AG10803 (cell line): ENCODE results near the gene CIITA.
A peak's percentile ranks its signal among the peaks of the same experiment; 100 is the strongest.

Experiments used
- DNase-seq: peaks from one replicate; pipeline ENCODE4 v3.0.0; 2010; ENCODE audit warnings: low read depth
- H3K4me3 ChIP-seq: 2 replicates; pipeline ENCODE4 v1.5.1; 2011; ENCODE audit warnings: mild to moderate bottlenecking, low read length, control low read depth
- TF ChIP-seq, protein P1 (sequence below): conservative IDR thresholded peaks from 2 replicates; pipeline ENCODE4 v1.5.1; 2011; ENCODE audit warnings: mild to moderate bottlenecking, low read length, control low read depth, inconsistent platforms

The CIITA gene

GRCh38 chr16:10871157-10871991 lies 5.6 kb upstream of the CIITA start:
- DNase-seq: peak; percentile 92
- no peak overlapping the region for H3K4me3 ChIP-seq
- TF ChIP-seq, protein P1, sequence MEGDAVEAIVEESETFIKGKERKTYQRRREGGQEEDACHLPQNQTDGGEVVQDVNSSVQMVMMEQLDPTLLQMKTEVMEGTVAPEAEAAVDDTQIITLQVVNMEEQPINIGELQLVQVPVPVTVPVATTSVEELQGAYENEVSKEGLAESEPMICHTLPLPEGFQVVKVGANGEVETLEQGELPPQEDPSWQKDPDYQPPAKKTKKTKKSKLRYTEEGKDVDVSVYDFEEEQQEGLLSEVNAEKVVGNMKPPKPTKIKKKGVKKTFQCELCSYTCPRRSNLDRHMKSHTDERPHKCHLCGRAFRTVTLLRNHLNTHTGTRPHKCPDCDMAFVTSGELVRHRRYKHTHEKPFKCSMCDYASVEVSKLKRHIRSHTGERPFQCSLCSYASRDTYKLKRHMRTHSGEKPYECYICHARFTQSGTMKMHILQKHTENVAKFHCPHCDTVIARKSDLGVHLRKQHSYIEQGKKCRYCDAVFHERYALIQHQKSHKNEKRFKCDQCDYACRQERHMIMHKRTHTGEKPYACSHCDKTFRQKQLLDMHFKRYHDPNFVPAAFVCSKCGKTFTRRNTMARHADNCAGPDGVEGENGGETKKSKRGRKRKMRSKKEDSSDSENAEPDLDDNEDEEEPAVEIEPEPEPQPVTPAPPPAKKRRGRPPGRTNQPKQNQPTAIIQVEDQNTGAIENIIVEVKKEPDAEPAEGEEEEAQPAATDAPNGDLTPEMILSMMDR: no peak

- H3K4me3 ChIP-seq: no peak overlapping the region
- no peak for DNase-seq
- TF ChIP-seq, protein P1: no peak
Measured at GRCh38 chr16:10876315-10876714, 687 bp upstream of the CIITA start.

DNA sequence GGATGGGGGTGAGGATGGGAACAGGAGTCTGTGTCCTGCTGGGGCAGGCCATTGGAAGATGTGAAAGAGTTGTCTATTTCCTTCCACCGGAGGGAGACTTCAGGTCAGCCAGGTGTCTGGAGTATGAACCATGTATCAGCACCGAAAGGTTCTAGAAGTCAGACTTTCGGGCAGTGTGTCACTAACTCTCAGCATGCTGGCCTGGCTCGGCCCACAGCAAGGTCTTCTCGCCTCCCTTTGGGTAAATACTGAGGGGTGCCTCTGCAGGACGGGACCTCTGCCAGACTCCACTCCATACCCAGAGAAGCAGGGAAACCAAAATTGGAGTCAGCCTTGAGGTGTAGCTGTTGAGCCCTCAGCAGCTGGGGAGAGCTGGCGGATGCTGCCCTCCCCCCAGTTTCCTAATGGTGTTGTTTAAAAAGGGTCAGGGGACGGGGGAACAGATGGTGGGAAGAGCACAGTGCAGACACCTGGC lies 507 bp downstream of the CIITA start:
- DNase-seq: no peak
- H3K4me3 ChIP-seq: no peak overlapping the region
- TF ChIP-seq, protein P1: no peak

DNA sequence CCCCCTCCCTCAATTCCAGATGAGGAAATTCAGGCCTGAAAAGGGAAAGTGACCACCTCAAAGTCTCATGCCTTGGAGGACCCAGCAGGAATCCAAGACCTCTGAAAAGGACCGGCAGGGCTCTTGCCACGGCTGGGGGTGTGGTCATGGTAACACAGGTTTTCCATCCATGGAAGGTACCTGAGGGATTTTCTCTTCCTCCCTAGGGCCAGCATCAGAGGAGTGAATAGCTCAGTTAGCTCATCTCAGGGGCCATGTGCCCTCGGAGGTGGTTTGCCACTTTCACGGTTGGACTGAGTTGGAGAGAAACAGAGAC lies 1.3 kb downstream of the CIITA start:
- TF ChIP-seq, protein P1: no peak
- peak overlapping the region; percentile 69 for H3K4me3 ChIP-seq
- no peak for DNase-seq

DNA sequence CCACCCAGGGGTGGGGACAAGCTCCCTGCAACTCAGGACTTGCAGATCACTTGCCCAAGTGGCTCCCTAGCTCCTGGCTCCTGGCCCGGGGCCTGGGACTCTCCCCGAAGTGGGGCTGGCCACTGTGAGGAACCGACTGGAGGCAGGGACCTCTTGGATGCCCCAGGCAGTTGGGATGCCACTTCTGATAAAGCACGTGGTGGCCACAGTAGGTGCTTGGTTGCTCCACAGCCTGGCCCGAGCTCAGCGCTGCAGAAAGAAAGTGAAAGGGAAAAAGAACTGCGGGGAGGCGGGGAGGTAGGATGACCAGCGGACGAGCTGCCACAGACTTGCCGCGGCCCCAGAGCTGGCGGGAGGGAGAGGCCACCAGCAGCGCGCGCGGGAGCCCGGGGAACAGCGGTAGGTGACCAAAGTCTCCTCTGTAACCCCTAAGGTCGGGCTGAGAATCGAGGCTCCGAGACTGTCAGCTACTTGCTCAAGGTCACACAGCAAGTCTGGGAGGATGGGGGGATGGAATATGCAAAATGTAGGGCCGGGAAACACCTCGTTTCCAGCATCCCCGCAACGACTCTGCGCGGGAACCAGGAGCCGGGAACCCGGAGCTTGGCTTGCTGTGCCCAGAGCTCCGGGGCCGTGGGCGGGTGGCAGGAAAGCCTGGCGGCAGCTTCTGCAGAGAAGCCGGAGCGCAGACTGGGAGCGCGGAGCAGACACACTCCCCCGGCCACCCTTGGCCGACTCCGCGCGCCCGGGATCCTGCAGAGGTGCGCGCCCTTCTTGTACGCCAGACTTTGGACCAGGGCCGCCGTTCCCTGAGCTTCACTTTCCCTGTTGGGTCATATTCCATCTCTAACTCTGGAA lies 1.9 kb downstream of the CIITA start:
- H3K4me3 ChIP-seq: peak overlapping the region; percentile 69
- TF ChIP-seq, protein P1: no peak
- DNase-seq: peak; percentile 31

GRCh38 chr16:10879681-10880589 lies 2.9 kb downstream of the CIITA start:
- H3K4me3 ChIP-seq: peak overlapping the region; percentile 69
- DNase-seq: no peak
- TF ChIP-seq, protein P1: no peak
